Astrocyte (in vitro differentiated cells and primary cell): ENCODE data around the gene KCNB1.

Experiments used
- EZH2 ChIP-seq: IDR thresholded peaks from 2 replicates; pipeline ENCODE4 v1.6.1; 2012; ENCODE audit warnings: mild to moderate bottlenecking, low read length, inconsistent platforms; ENCODE audit not compliant: insufficient read depth
- TF ChIP-seq, protein P1 (sequence below): IDR thresholded peaks from 2 replicates; pipeline ENCODE4 v1.5.1; 2011; ENCODE audit warnings: low read depth, mild to moderate bottlenecking, inconsistent platforms, low read length, moderate library complexity; ENCODE audit not compliant: insufficient read depth

DNA sequence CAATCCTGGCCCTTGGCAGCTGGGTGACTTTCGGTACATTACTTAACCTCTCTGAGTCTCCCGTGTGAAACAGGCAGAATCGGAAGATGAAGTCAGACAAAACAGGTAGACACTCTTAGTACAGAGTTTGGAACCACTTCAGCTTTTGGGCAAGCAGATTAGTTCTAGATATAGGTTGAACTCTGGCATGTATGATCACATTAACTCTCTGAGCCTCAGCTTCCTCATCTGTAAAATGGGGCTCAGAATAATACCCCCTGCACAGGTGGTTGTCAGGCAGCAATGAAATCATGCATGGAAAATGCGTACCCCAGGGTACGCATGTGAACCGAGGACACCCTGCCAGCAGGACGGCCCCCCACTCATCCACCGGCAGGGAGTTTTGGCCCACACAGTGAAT is 87.7 kb downstream of the KCNB1 start:
- TF ChIP-seq, protein P1, sequence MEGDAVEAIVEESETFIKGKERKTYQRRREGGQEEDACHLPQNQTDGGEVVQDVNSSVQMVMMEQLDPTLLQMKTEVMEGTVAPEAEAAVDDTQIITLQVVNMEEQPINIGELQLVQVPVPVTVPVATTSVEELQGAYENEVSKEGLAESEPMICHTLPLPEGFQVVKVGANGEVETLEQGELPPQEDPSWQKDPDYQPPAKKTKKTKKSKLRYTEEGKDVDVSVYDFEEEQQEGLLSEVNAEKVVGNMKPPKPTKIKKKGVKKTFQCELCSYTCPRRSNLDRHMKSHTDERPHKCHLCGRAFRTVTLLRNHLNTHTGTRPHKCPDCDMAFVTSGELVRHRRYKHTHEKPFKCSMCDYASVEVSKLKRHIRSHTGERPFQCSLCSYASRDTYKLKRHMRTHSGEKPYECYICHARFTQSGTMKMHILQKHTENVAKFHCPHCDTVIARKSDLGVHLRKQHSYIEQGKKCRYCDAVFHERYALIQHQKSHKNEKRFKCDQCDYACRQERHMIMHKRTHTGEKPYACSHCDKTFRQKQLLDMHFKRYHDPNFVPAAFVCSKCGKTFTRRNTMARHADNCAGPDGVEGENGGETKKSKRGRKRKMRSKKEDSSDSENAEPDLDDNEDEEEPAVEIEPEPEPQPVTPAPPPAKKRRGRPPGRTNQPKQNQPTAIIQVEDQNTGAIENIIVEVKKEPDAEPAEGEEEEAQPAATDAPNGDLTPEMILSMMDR, result no peak
- TF ChIP-seq EZH2, result no peak
